ENCODE results near the gene S1PR3. TPM values are rescaled to one million over a fixed set of nuclear protein-coding genes. Genes with fewer than 3 reads are reported as not detected.

Gene S1PR3
- total and polyA plus RNA-seq, 9 of the 15 experiments (the other 6 are each of a cell fraction or from before 2014, with no cell fraction given): 0.03 to 2.0 (median 0.29) TPM

DNA sequence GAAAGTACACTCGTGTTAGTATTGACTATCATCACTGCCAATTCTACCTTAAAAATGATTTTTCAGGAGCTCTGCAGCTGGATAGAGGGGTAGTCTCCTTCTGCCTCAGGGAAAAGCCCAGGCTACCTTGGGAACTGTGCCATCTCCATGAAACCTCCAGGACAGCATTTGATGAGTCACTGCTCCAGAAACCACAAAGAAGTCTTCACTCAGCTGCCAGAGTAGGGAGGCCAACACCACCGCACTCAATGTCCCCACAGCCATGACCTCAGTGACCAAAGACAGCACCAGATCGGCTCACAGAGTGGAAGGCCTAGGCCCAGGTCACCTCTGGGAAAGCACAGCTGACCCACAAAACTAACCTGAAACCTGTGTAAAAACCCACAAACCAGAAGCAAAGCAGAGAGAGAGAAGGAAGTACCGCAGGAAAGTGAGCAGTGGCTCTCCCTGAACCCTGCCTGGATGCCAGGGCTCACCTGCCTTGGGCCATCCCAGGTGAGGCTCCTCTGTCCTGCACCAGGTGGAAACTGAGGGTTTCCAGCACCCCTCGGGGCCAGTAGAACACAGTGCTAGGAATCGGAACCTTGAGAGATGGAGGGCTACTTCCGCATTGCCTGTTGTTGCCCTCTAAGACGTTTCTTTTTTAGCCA, 30.0 kb downstream of the S1PR3 start (continued):
- TF ChIP-seq, protein P1, sequence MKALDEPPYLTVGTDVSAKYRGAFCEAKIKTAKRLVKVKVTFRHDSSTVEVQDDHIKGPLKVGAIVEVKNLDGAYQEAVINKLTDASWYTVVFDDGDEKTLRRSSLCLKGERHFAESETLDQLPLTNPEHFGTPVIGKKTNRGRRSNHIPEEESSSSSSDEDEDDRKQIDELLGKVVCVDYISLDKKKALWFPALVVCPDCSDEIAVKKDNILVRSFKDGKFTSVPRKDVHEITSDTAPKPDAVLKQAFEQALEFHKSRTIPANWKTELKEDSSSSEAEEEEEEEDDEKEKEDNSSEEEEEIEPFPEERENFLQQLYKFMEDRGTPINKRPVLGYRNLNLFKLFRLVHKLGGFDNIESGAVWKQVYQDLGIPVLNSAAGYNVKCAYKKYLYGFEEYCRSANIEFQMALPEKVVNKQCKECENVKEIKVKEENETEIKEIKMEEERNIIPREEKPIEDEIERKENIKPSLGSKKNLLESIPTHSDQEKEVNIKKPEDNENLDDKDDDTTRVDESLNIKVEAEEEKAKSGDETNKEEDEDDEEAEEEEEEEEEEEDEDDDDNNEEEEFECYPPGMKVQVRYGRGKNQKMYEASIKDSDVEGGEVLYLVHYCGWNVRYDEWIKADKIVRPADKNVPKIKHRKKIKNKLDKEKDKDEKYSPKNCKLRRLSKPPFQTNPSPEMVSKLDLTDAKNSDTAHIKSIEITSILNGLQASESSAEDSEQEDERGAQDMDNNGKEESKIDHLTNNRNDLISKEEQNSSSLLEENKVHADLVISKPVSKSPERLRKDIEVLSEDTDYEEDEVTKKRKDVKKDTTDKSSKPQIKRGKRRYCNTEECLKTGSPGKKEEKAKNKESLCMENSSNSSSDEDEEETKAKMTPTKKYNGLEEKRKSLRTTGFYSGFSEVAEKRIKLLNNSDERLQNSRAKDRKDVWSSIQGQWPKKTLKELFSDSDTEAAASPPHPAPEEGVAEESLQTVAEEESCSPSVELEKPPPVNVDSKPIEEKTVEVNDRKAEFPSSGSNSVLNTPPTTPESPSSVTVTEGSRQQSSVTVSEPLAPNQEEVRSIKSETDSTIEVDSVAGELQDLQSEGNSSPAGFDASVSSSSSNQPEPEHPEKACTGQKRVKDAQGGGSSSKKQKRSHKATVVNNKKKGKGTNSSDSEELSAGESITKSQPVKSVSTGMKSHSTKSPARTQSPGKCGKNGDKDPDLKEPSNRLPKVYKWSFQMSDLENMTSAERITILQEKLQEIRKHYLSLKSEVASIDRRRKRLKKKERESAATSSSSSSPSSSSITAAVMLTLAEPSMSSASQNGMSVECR (CRISPR knock-in tag; IDR thresholded peaks at IDR 0.05): no peak
- TF ChIP-seq ZNF830 (CRISPR knock-in tag; IDR thresholded peaks at IDR 0.05): no peak
- TF ChIP-seq DDX20 (tag; IDR thresholded peaks at IDR 0.05; ENCODE audit: low read depth): no peak
- TF ChIP-seq EP400 (IDR thresholded peaks at IDR 0.05): no peak
- TF ChIP-seq JUN (IDR thresholded peaks at IDR 0.05; ENCODE audit: borderline replicate concordance, low read depth, low read length): no peak
- TF ChIP-seq JUN (CRISPR knock-in tag; IDR thresholded peaks at IDR 0.05; ENCODE audit: borderline replicate concordance): no peak
